ENCODE data around the gene ZNF507. TPM values are rescaled to one million over a fixed set of nuclear protein-coding genes. Genes with fewer than 3 reads are reported as not detected.

The ZNF507 gene
- total and polyA plus RNA-seq, 2 experiments from 2014 or later, result 4.7 to 11.8 TPM

- Histone ChIP-seq H3K4me2 (peak overlapping the region; percentile 90), H3K79me2 (peaks cover 50% of the 10 kb centered on the region), H3K27ac (peak overlapping the region; percentile 99), H3K4me3 (peak overlapping the region; percentile 67), H4K20me1 (ENCODE audit: insufficient read depth, poor library complexity, severe bottlenecking) (no peaks in the 10 kb centered on the region), H3K9me3 (ENCODE audit: low read depth) (no peaks in the 10 kb centered on the region), H3K27me3 (no peaks in the 10 kb centered on the region), H3K36me3 (replicated peaks; ENCODE audit: insufficient read depth, low read depth) (no peaks in the 10 kb centered on the region), H3K4me1 (ENCODE audit: insufficient read depth) (peaks cover 9% of the 10 kb centered on the region), H2AFZ (peak overlapping the region; percentile 86), H3K9me2 (replicated peaks; ENCODE audit: insufficient read depth) (no peaks in the 10 kb centered on the region)
- no peak for DNase-seq (ENCODE audit: low spot score)
- WGBS (ENCODE audit: low lambda C conversion rate, missing lambda C conversion rate), result 8% methylated on average over 20 of the region's 33 CpGs
- TF ChIP-seq EZH2 (IDR thresholded peaks at IDR 0.05; ENCODE audit: borderline replicate concordance), result no peak
Measured at GRCh38 chr19:32406161-32407003, 61.0 kb downstream of the ZNF507 start.

DNA sequence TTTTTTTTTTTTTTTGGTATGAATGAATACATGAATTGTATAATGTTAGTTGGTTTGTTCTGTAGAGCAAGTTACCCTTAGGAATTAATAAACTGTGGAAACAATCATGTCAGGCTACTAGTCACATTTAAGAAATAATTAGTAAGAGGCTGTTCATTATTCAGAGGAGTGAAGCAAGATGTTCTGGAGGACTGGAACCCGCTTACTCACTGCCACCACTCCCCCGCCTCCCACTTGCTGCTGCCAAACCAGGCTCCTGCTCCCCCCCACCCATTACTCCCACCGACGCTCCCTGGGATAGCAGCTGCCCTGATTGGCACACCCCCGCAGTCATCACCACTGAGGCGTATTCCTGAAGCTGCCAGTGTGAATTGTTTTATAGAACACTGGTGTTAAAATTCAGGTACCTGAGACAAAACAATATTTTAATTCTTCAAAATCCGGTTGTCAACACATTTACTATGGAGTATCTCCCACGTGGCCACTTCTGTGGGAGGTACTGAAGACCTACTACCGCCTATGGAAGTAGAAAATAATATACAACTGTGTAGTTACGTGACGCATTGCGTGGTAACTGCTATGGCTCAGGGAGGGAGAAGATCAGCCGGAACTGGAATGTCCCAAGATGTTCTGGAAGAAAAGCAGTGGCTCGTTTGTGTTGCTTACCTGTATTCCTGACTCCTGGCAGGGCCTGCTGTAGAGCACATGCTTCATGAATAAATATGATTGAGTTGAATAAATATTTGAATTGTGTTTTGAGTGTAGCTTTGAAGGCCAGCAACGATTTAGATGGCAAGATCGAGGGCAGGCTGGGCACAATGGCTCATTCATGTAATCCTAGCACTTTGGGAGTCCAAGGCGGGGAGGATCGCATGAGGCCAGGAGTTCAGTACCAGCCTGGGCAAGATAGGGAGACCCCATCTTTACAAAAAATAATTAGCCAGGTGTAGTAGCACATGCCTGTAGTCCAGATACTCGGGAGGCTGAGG lies 61.9 kb downstream of the ZNF507 start:
- H3K9me3 ChIP-seq (ENCODE audit: low read depth), result no peaks in the 10 kb centered on the region
- no peak overlapping the region for H2AFZ ChIP-seq
- H3K4me3 ChIP-seq, result no peak overlapping the region
- peaks cover 9% of the 10 kb centered on the region for H3K4me1 ChIP-seq (ENCODE audit: insufficient read depth)
- H3K9me2 ChIP-seq (replicated peaks; ENCODE audit: insufficient read depth), result no peaks in the 10 kb centered on the region
- no peak overlapping the region for H3K27ac ChIP-seq
- WGBS (ENCODE audit: low lambda C conversion rate, missing lambda C conversion rate), result 87% methylated on average over 19 of the region's 19 CpGs
- peak overlapping the region; percentile 90 for H3K4me2 ChIP-seq
- H3K79me2 ChIP-seq, result peaks cover 52% of the 10 kb centered on the region
- no peaks in the 10 kb centered on the region for H3K27me3 ChIP-seq
- TF ChIP-seq EZH2 (IDR thresholded peaks at IDR 0.05; ENCODE audit: borderline replicate concordance) (no peak), EZH2phosphoT487 (IDR thresholded peaks at IDR 0.05; ENCODE audit: low read depth, severe bottlenecking, unreplicated experiment) (no peak)
- TF ChIP-seq, protein P1, sequence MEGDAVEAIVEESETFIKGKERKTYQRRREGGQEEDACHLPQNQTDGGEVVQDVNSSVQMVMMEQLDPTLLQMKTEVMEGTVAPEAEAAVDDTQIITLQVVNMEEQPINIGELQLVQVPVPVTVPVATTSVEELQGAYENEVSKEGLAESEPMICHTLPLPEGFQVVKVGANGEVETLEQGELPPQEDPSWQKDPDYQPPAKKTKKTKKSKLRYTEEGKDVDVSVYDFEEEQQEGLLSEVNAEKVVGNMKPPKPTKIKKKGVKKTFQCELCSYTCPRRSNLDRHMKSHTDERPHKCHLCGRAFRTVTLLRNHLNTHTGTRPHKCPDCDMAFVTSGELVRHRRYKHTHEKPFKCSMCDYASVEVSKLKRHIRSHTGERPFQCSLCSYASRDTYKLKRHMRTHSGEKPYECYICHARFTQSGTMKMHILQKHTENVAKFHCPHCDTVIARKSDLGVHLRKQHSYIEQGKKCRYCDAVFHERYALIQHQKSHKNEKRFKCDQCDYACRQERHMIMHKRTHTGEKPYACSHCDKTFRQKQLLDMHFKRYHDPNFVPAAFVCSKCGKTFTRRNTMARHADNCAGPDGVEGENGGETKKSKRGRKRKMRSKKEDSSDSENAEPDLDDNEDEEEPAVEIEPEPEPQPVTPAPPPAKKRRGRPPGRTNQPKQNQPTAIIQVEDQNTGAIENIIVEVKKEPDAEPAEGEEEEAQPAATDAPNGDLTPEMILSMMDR (IDR thresholded peaks at IDR 0.05; ENCODE audit: poor library complexity), result no peak
- no peaks in the 10 kb centered on the region for H3K36me3 ChIP-seq (replicated peaks; ENCODE audit: insufficient read depth, low read depth)
- DNase-seq (ENCODE audit: low spot score), result no peak
- no peaks in the 10 kb centered on the region for H4K20me1 ChIP-seq (ENCODE audit: insufficient read depth, poor library complexity, severe bottlenecking)

- Histone ChIP-seq H3K4me3 (no peak overlapping the region), H2AFZ (no peak overlapping the region), H3K79me2 (peaks cover 4% of the 10 kb centered on the region), H3K27me3 (no peaks in the 10 kb centered on the region), H3K4me2 (no peak overlapping the region), H3K9me3 (ENCODE audit: low read depth) (no peaks in the 10 kb centered on the region), H3K36me3 (replicated peaks; ENCODE audit: insufficient read depth, low read depth) (no peaks in the 10 kb centered on the region), H4K20me1 (ENCODE audit: insufficient read depth, poor library complexity, severe bottlenecking) (no peaks in the 10 kb centered on the region), H3K9me2 (replicated peaks; ENCODE audit: insufficient read depth) (no peaks in the 10 kb centered on the region), H3K27ac (no peak overlapping the region), H3K4me1 (ENCODE audit: insufficient read depth) (no peaks in the 10 kb centered on the region)
- TF ChIP-seq EZH2 (IDR thresholded peaks at IDR 0.05; ENCODE audit: borderline replicate concordance) (no peak), EZH2phosphoT487 (IDR thresholded peaks at IDR 0.05; ENCODE audit: low read depth, severe bottlenecking, unreplicated experiment) (no peak)
- TF ChIP-seq, protein P1 (IDR thresholded peaks at IDR 0.05; ENCODE audit: poor library complexity), result no peak
- no peak for DNase-seq (ENCODE audit: low spot score)
- WGBS (ENCODE audit: low lambda C conversion rate, missing lambda C conversion rate), result 96% methylated on average over 5 of the region's 5 CpGs
Measured at GRCh38 chr19:32415246-32415645, 69.8 kb downstream of the ZNF507 start.
